Adipocyte (in vitro differentiated cells): Measurements from ENCODE around the gene GIT2.
"Not testable (repeated sequence)": the region's sequence is repeated elsewhere in the genome, so short reads cannot be mapped to it uniquely, and the experiment has no call there.

Experiments
- DNase-seq: peaks from one replicate; pipeline ENCODE4 v3.0.0-alpha.2; 2015; ENCODE audit warnings: low read depth
- H3K27me3 ChIP-seq: replicated peaks from 2 replicates; pipeline ENCODE4 v1.7.0; 2013; ENCODE audit warnings: mild to moderate bottlenecking, low read length, moderate library complexity; ENCODE audit not compliant: control insufficient read depth, insufficient read depth
- H3K36me3 ChIP-seq: 2 replicates; pipeline ENCODE4 v1.7.0; 2013; ENCODE audit warnings: low read length, mild to moderate bottlenecking, moderate library complexity; ENCODE audit not compliant: control insufficient read depth, insufficient read depth, severe bottlenecking
- H3K4me1 ChIP-seq: 2 replicates; pipeline ENCODE4 v1.7.0; 2013; ENCODE audit warnings: mild to moderate bottlenecking, low read length, moderate library complexity; ENCODE audit not compliant: control insufficient read depth, insufficient read depth
- H3K4me3 ChIP-seq: 2 replicates; pipeline ENCODE4 v1.7.0; 2013; ENCODE audit warnings: mild to moderate bottlenecking, low read length, moderate library complexity
- H3K9ac ChIP-seq: 2 replicates; pipeline ENCODE4 v1.7.0; 2013; ENCODE audit warnings: mild to moderate bottlenecking, low read length, moderate library complexity
- H3K9me3 ChIP-seq: 2 replicates; pipeline ENCODE4 v1.7.0; 2013; ENCODE audit warnings: mild to moderate bottlenecking, low read length, moderate library complexity; ENCODE audit not compliant: control insufficient read depth

GIT2 gene

DNA sequence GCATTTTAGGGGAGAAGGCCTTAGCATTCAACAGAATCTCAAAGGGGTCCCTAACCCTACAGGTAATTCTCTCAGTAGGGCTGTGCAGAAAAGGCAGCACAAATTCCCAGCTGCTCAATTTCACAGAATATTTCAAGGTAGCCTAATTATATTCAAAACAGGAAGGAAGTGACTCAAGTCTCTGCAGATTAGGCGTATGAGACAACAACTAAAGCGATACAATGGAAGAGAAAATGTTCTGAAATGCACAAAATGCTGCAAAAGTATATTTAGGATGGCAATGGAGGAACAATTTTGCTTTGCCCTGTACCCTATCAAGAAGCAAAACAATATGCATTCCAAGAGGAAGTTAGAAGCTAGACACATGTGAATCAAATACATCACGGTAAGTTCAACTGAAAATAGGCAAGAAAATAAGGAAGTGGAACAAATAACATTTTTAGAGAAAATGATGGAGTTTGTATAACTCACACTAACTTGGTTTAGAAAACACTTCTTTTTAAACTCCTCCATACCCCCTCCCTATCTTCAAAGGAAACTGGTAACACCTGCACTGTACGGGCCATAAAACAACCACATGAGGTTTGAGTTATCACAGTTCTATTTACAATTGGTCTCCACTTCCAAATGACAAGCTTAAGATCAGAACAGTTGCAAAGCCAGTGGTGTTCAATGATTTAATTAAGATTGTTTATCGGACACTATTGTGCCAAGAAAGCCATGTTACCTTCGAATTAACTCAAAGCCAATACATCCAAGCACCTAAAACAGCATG is 1.6 kb downstream of the GIT2 start:
- peak overlapping the region; percentile 90 for H3K4me3 ChIP-seq
- peak overlapping the region; percentile 97 for H3K9ac ChIP-seq
- no peaks in the 10 kb centered on the region for H3K9me3 ChIP-seq
- no peak for DNase-seq
- H3K36me3 ChIP-seq, result peaks cover 15% of the 10 kb centered on the region
- H3K4me1 ChIP-seq, result peaks cover 25% of the 10 kb centered on the region
- H3K27me3 ChIP-seq, result no peaks in the 10 kb centered on the region

- no peak overlapping the region for H3K4me3 ChIP-seq
- H3K36me3 ChIP-seq, result peaks cover 30% of the 10 kb centered on the region
- H3K9me3 ChIP-seq, result no peaks in the 10 kb centered on the region
- DNase-seq, result no peak
- peaks cover 18% of the 10 kb centered on the region for H3K4me1 ChIP-seq
- no peaks in the 10 kb centered on the region for H3K27me3 ChIP-seq
- no peak overlapping the region for H3K9ac ChIP-seq
These were observed 3.1 kb downstream of the GIT2 start for GRCh38 chr12:109993091-109993490.

DNA sequence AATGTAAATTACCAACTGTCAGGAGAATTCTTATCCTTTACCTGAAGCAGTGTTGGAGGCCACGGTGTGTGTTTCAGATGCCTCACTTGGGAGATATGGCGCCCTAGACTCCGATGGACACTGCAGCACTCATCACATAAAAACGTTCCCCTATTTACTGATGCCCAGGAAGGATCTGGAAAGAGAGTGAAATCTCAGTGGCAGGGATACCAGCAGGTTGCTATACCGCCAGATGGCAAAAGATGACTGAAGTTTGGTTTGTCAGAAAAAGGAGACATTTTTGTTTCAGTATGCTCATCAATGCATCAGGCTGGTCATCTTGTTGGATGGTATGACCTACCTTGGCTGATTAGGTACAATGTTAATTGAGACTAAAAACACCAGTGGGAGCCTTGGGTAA is 4.6 kb downstream of the GIT2 start:
- H3K4me1 ChIP-seq, result peaks cover 17% of the 10 kb centered on the region
- no peaks in the 10 kb centered on the region for H3K9me3 ChIP-seq
- peaks cover 38% of the 10 kb centered on the region for H3K36me3 ChIP-seq
- no peaks in the 10 kb centered on the region for H3K27me3 ChIP-seq
- DNase-seq, result no peak
- H3K9ac ChIP-seq, result no peak overlapping the region
- H3K4me3 ChIP-seq, result no peak overlapping the region

DNA sequence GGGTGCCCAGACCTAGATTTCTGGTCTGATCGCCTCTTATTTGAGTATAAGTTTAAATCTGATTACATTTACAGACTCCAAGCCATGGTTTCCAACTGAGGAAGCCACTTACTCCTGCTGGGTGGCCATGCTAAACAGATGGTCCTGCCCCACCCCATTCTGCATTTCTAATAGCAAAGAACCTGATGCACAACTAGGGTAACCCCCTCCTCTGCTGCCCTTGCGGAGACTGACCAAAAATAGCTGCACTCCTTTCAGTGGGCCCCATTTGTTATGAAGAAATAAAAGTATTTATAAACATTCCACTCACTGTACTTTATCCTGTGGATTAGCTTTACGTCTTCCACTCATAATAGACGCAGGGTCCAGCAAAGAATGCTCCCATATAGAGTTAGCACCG is 6.8 kb downstream of the GIT2 start:
- Histone ChIP-seq H3K4me3 (no peak overlapping the region), H3K36me3 (peaks cover 54% of the 10 kb centered on the region), H3K27me3 (no peaks in the 10 kb centered on the region), H3K4me1 (peaks cover 8% of the 10 kb centered on the region), H3K9me3 (no peaks in the 10 kb centered on the region), H3K9ac (no peak overlapping the region)
- no peak for DNase-seq

- Histone ChIP-seq H3K36me3 (peaks cover 56% of the 10 kb centered on the region), H3K9ac (no peak overlapping the region)
These were observed 7.3 kb downstream of the GIT2 start for GRCh38 chr12:109988903-109989302.

GRCh38 chr12:109988274-109988673 is 7.9 kb downstream of the GIT2 start:
- Histone ChIP-seq H3K36me3 (peaks cover 62% of the 10 kb centered on the region), H3K4me3 (no peak overlapping the region), H3K27me3 (no peaks in the 10 kb centered on the region), H3K9ac (no peak overlapping the region), H3K4me1 (peaks cover 8% of the 10 kb centered on the region), H3K9me3 (no peaks in the 10 kb centered on the region)
- DNase-seq, result no peak

More at GRCh38 chr12:109988903-109989302, 7.3 kb downstream of the GIT2 start:
- no peaks in the 10 kb centered on the region for H3K27me3 ChIP-seq
- no peak overlapping the region for H3K4me3 ChIP-seq
- H3K9me3 ChIP-seq, result no peaks in the 10 kb centered on the region
- peaks cover 5% of the 10 kb centered on the region for H3K4me1 ChIP-seq
- DNase-seq, result no peak

- Histone ChIP-seq H3K4me3 (no peak overlapping the region), H3K9me3 (no peaks in the 10 kb centered on the region), H3K27me3 (no peaks in the 10 kb centered on the region), H3K36me3 (peaks cover 68% of the 10 kb centered on the region), H3K9ac (no peak overlapping the region), H3K4me1 (peaks cover 14% of the 10 kb centered on the region)
- DNase-seq, result no peak
These were observed 8.6 kb downstream of the GIT2 start for GRCh38 chr12:109987615-109988014.

DNA sequence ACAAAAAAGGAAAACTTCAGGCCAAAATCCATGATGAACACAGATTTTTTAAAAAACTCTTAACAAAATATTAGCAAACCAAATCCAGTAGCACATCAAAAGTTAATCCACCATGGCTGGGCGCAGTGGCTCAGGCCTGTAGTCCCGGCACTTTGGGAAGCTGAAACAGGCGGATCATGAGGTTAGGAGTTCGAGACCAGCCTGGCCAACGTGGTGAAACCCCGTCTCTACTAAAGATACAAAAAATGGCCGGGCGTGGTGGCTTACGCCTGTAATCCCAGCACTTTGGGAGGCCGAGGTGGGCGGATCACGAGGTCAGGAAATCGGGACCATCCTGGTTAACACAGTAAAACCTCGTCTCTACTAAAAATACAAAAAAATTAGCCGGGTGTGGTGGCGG is 9.9 kb downstream of the GIT2 start:
- H3K9ac ChIP-seq, H3K9me3 ChIP-seq, H3K4me3 ChIP-seq, DNase-seq, H3K27me3 ChIP-seq: not testable (repeated sequence)
- Histone ChIP-seq H3K36me3 (peaks cover 77% of the 10 kb centered on the region), H3K4me1 (peaks cover 23% of the 10 kb centered on the region)

DNA sequence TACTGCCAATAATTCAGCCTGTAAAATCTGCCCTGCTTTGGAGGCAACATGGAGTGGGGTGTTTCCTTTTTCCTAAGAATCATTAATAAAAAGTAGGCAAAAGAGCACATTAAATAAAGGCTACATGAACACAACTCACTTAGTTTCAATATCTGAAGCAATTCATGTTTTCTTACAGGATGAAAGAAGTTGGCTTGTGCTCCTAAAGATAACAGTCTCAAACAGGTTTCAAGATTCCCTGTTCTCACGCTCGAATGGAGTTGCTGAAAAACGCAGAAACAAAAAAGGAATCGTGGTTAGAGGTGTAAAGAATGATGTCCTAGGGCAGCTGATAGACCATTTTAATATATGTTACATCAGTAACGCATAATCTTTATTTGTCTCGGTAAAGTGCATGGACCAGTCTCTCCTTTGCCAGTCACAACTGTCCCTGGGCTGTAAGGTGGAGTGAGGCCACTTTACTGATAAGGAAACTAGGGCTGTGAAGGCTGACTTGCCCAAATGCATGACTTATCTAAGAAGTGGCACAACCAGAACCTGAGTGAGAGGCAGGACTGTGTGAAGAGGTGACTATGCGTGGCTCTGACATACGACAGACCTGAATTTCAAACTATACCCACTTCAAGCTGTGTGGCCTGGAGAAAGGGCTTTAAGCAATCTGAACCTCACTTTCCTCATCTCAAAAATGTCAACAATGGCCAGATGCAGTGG is 12.6 kb downstream of the GIT2 start:
- peaks cover 79% of the 10 kb centered on the region for H3K36me3 ChIP-seq

GRCh38 chr12:109982210-109982609 is 14.0 kb downstream of the GIT2 start:
- peaks cover 23% of the 10 kb centered on the region for H3K4me1 ChIP-seq

More for the DNA sequence above, 12.6 kb downstream of the GIT2 start:
- H3K4me3 ChIP-seq, result no peak overlapping the region
- no peak for DNase-seq
- peaks cover 3% of the 10 kb centered on the region for H3K9me3 ChIP-seq
- H3K4me1 ChIP-seq, result peaks cover 23% of the 10 kb centered on the region
- no peak overlapping the region for H3K9ac ChIP-seq
- H3K27me3 ChIP-seq, result no peaks in the 10 kb centered on the region

GRCh38 chr12:109981311-109981710 is 14.9 kb downstream of the GIT2 start:
- H3K9me3 ChIP-seq, result peaks cover 12% of the 10 kb centered on the region
- H3K4me1 ChIP-seq, result peaks cover 23% of the 10 kb centered on the region
- no peaks in the 10 kb centered on the region for H3K27me3 ChIP-seq
- peaks cover 88% of the 10 kb centered on the region for H3K36me3 ChIP-seq
- no peak for DNase-seq
- H3K9ac ChIP-seq, result no peak overlapping the region
- no peak overlapping the region for H3K4me3 ChIP-seq

More at GRCh38 chr12:109982210-109982609, 14.0 kb downstream of the GIT2 start:
- Histone ChIP-seq H3K4me3 (no peak overlapping the region), H3K9me3 (peaks cover 12% of the 10 kb centered on the region), H3K27me3 (no peaks in the 10 kb centered on the region), H3K9ac (no peak overlapping the region), H3K36me3 (peaks cover 80% of the 10 kb centered on the region)
- DNase-seq, result peak; percentile 61
